Measurements from ENCODE around the gene SCNN1A.

DNA sequence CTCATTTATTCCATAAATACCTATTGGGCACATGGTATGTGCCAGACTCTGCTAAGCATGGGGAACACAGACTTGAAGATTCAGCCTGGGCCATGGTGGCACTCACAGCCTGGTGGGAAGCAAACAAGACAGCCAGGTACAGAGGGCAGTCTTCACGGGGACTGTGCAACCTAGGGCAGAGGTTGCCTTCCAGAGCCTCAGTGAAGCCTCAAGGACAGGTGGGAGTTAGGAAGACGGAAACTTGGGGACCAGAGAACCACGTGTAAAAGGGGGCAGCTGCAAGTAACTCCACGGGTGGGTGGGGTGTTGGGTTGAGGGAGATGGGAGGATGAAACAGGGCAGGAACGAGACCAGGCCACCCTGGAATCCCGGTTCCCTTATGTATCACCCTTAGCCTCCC lies 7.6 kb upstream of the SCNN1A start:
- TF ChIP-seq, protein P1, sequence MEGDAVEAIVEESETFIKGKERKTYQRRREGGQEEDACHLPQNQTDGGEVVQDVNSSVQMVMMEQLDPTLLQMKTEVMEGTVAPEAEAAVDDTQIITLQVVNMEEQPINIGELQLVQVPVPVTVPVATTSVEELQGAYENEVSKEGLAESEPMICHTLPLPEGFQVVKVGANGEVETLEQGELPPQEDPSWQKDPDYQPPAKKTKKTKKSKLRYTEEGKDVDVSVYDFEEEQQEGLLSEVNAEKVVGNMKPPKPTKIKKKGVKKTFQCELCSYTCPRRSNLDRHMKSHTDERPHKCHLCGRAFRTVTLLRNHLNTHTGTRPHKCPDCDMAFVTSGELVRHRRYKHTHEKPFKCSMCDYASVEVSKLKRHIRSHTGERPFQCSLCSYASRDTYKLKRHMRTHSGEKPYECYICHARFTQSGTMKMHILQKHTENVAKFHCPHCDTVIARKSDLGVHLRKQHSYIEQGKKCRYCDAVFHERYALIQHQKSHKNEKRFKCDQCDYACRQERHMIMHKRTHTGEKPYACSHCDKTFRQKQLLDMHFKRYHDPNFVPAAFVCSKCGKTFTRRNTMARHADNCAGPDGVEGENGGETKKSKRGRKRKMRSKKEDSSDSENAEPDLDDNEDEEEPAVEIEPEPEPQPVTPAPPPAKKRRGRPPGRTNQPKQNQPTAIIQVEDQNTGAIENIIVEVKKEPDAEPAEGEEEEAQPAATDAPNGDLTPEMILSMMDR (IDR thresholded peaks at IDR 0.05) = no peak
- no peak for TF ChIP-seq POLR2A (IDR thresholded peaks at IDR 0.05)

All from thyroid gland (tissue), 4 donors.